Common myeloid progenitor, CD34-positive (primary cell): ENCODE measurements around the gene SPPL3.

Experiments used
- CTCF ChIA-PET: fragments of 350-600 bp; sonication (Branson Sonifier 250); formaldehyde crosslinking; loops from one replicate; lab custom pipeline; 2021; ENCODE audit warnings: antibody characterized with exemption; lab: Charles Lee
- POLR2A ChIA-PET: fragments of 350-600 bp; sonication (Branson Sonifier 250); formaldehyde crosslinking; loops from one replicate; lab custom pipeline; 2021; ENCODE audit warnings: antibody characterized with exemption; lab: Charles Lee
- DNase-seq, 3 donors: peaks; one replicate each; pipeline versions ENCODE4 v3.0.0 to v3.0.0-alpha.2; 2013
- H3K27ac ChIP-seq, 2 experiments: 1 replicate in 1 of 2; 2 replicates in 1 of 2; pipeline ENCODE4 v1.7.0; 2013; ENCODE audit warnings: inconsistent platforms in 2 of 2, low read length in 2 of 2, mild to moderate bottlenecking in 2 of 2, low read depth in 1 of 2, moderate library complexity in 1 of 2; ENCODE audit not compliant: severe bottlenecking in 2 of 2, insufficient read depth in 1 of 2, poor library complexity in 1 of 2
- H3K27me3 ChIP-seq, 5 experiments: replicated peaks in 2 of 5; 1 replicate in 3 of 5; 2 replicates in 2 of 5; pipeline versions ENCODE4 v1.6.1 to v1.7.0; 2013; ENCODE audit warnings: low read length in 4 of 5, mild to moderate bottlenecking in 2 of 5, moderate library complexity in 2 of 5, inconsistent platforms in 1 of 5; ENCODE audit not compliant: insufficient read depth in 5 of 5, control insufficient read depth in 4 of 5
- H3K36me3 ChIP-seq, 4 experiments: 1 replicate in 2 of 4; 2 replicates in 2 of 4; pipeline versions ENCODE4 v1.6.1 to v1.7.0; 2013; ENCODE audit warnings: low read length in 3 of 4, control low read depth in 1 of 4, mild to moderate bottlenecking in 1 of 4; ENCODE audit not compliant: control insufficient read depth in 4 of 4, insufficient read depth in 4 of 4
- H3K4me1 ChIP-seq, 4 experiments: 1 replicate in 3 of 4; 2 replicates in 1 of 4; pipeline versions ENCODE4 v1.6.1 to v1.7.1; 2013; ENCODE audit warnings: low read length in 3 of 4, mild to moderate bottlenecking in 3 of 4, control low read depth in 1 of 4, inconsistent platforms in 1 of 4, moderate library complexity in 1 of 4; ENCODE audit not compliant: control insufficient read depth in 4 of 4, insufficient read depth in 4 of 4; ENCODE audit errors: control extremely low read depth in 1 of 4
- H3K4me3 ChIP-seq, 7 experiments: 1 replicate in 4 of 7; 2 replicates in 3 of 7; pipeline versions ENCODE4 v1.5.1 to v1.7.0; 2013; ENCODE audit warnings: mild to moderate bottlenecking in 7 of 7, low read length in 6 of 7, moderate library complexity in 6 of 7, inconsistent platforms in 2 of 7, low read depth in 2 of 7, control low read depth in 1 of 7; ENCODE audit not compliant: insufficient read depth in 4 of 7, control insufficient read depth in 1 of 7; ENCODE audit errors: extremely low read depth in 1 of 7
- H3K9me3 ChIP-seq, 5 experiments: 1 replicate in 4 of 5; 2 replicates in 1 of 5; pipeline versions ENCODE4 v1.6.1 to v1.7.1; 2013; ENCODE audit warnings: low read length in 4 of 5, mild to moderate bottlenecking in 2 of 5, inconsistent platforms in 1 of 5, low read depth in 1 of 5, moderate library complexity in 1 of 5; ENCODE audit not compliant: control insufficient read depth in 4 of 5, insufficient read depth in 2 of 5; ENCODE audit errors: control extremely low read depth in 1 of 5
- WGBS: methylation state at CpG from one replicate; pipeline ENCODE4 v1.1.5; 2013; ENCODE audit not compliant: insufficient coverage; 5-methylcytosine and 5-hydroxymethylcytosine counted together

The SPPL3 gene

DNA sequence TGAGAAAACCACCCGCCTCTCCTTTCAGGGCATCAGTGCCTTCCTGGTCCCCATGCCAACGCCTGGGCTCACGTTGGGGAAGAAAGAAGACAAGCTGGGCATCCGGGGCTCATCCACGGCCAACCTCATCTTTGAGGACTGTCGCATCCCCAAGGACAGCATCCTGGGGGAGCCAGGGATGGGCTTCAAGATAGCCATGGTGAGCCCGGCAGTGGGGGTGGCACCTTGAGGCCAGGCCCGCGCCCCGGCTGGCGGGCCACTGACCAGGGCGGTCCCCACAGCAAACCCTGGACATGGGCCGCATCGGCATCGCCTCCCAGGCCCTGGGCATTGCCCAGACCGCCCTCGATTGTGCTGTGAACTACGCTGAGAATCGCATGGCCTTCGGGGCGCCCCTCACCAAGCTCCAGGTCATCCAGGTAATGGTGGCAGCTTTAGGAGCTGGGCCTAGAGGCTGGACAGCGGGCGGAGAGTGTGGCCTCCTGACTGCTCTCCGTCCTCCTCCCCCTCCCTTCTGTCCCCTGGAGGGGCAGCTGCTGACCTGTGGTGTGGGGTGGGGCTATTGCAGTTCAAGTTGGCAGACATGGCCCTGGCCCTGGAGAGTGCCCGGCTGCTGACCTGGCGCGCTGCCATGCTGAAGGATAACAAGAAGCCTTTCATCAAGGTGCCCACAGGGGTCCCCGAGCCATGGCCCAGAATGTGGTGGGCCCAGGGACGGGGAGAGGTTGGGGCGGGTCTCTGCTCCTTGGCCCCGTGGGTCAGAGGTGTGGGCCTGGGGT, 165.7 kb downstream of the SPPL3 start:
- ChIA-PET CTCF (interaction anchor here (0.8 kb wide), 1 partner anchor 9 kb away, joined by 3 read pairs; no protein-coding TSS in a partner anchor), POLR2A (interaction anchor here (0.5 kb wide), 1 partner anchor 103 kb away, joined by 3 read pairs; no protein-coding TSS in a partner anchor)
- Histone ChIP-seq H3K4me1 (no peaks in the 10 kb centered on the region), H3K4me3 (no peak overlapping the region), H3K27ac (no peak overlapping the region), H3K36me3 (peaks cover 0 to 28% (median 6%) of the 10 kb centered on the region in 4 experiments), H3K27me3 (no peaks in the 10 kb centered on the region), H3K9me3 (no peaks in the 10 kb centered on the region)
- WGBS = 97% methylated on average over 24 of the region's 31 CpGs
- DNase-seq = no peak

DNA sequence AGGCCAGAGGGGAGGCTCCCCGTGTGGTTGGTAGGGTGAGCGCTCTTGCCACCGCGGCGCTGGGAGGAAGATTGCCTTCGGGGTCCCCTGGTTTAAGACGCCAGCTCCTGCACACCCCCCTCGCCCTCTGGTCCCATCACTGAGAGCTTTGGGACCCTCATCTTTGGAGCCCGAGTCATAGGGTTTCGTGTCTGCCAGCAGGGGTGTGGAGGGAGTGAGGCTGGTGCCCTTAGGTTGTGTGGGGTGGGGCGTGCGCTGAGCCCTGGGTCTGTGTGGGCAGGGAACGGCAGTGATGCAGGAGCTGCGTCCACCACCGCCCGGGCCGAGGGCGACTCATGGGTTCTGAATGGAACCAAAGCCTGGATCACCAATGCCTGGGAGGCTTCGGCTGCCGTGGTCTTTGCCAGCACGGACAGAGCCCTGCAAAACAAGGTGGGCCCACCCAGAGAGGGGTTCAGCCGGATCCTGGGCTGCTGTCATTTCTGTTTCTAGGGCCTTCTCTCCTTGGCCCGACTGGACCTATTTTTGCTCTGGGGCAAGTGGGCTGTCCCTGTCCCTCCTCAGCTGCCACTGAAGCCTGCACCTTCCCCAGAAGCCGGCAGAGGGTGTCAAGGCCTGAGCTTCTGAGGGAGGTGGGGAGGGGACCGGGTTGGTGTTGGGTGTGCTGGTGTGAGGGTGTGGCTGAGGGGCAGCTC, 166.5 kb downstream of the SPPL3 start:
- WGBS = 95% methylated on average over 18 of the region's 25 CpGs
- no peaks in the 10 kb centered on the region for H3K4me1 ChIP-seq
- no peaks in the 10 kb centered on the region for H3K27me3 ChIP-seq
- ChIA-PET POLR2A (interaction anchor here (0.5 to 0.6 kb wide), 2 partner anchors 15 to 103 kb away, joined by 3 to 4 read pairs; no protein-coding TSS in a partner anchor), CTCF (no interaction called here)
- no peak overlapping the region for H3K27ac ChIP-seq
- DNase-seq = no peak
- H3K4me3 ChIP-seq = no peak overlapping the region
- H3K36me3 ChIP-seq = peaks cover 0 to 30% (median 6%) of the 10 kb centered on the region in 4 experiments
- H3K9me3 ChIP-seq = no peaks in the 10 kb centered on the region

DNA sequence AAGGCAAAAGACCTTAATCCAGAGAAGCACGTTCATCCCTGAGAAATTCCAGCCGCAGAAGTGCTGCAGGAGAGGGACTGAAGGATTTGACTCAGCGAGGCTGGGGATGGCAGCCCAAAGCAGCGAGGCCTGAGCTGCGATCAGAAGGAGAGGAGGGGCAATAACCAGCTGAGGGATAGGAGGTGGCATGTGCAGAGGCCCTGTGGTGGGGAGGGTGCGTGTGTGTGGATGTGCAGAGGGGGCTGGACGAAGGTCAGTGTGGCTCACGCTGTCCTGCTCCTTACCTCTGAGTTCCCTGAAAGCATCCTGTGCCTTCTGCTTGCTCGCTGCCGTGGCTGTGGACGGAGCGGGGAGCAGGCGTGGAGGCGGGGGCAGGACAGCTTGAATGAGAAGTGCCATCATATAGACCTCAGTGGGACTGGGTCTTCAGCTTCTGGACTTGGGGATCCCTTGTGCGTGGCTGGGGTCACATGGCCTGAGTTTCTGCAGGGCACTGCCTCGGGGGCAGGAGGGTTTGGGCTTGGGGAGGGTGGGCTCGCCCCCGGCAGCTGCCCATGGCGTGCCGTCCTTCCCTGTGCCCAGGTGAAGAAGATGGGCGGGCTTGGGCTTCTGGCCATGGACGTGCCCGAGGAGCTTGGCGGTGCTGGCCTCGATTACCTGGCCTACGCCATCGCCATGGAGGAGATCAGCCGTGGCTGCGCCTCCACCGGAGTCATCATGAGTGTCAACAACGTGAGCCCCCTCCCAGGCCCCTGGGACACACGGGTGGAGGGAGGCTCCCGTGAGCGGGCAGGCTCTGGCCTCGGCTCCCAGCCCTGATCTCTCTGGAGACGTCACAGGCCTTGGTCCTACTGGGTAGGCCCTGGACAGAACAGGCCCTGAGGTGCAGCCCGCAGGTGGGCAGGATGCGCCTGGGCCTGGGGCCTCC, 167.5 kb downstream of the SPPL3 start:
- WGBS = 97% methylated on average over 37 of the region's 38 CpGs
- peaks cover 0 to 30% (median 6%) of the 10 kb centered on the region in 4 experiments for H3K36me3 ChIP-seq
- no peaks in the 10 kb centered on the region for H3K4me1 ChIP-seq
- H3K9me3 ChIP-seq = no peaks in the 10 kb centered on the region
- POLR2A ChIA-PET = no interaction called here
- no peak overlapping the region for H3K4me3 ChIP-seq
- H3K27ac ChIP-seq = no peak overlapping the region
- no peak for DNase-seq
- CTCF ChIA-PET = interaction anchor here (0.5 kb wide), 1 partner anchor 169 kb away, joined by 3 read pairs; no protein-coding TSS in a partner anchor
- H3K27me3 ChIP-seq = no peaks in the 10 kb centered on the region

DNA sequence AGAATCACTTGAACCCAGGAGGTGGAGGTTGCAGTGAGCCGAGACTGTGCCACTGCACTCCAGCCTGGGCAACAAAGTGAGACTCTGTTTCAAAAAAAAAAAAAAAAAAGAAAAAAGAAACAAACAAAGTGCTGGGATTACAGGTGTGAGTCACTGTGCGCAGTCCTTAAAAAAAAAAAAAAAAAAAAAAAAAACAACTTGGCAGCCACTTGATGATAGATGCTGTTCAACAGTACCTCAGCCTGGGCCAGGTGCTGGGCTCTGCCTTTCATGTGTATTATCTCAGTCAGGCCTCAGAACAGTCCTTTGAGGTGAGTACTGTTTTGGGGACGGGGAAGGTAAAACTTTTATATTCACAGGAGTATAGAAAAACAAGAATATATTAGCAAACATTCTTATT, 169.0 kb downstream of the SPPL3 start:
- H3K9me3 ChIP-seq = no peaks in the 10 kb centered on the region
- no peaks in the 10 kb centered on the region for H3K4me1 ChIP-seq
- ChIA-PET CTCF (no interaction called here), POLR2A (interaction anchor here (0.7 kb wide), 1 partner anchor 129 kb away, joined by 5 read pairs; no protein-coding TSS in a partner anchor)
- H3K27ac ChIP-seq = no peak overlapping the region
- no peak for DNase-seq
- no peak overlapping the region for H3K4me3 ChIP-seq
- 83% methylated on average over 1 of the region's 3 CpGs for WGBS
- no peaks in the 10 kb centered on the region for H3K27me3 ChIP-seq
- peaks cover 0 to 40% (median 12%) of the 10 kb centered on the region in 4 experiments for H3K36me3 ChIP-seq

DNA sequence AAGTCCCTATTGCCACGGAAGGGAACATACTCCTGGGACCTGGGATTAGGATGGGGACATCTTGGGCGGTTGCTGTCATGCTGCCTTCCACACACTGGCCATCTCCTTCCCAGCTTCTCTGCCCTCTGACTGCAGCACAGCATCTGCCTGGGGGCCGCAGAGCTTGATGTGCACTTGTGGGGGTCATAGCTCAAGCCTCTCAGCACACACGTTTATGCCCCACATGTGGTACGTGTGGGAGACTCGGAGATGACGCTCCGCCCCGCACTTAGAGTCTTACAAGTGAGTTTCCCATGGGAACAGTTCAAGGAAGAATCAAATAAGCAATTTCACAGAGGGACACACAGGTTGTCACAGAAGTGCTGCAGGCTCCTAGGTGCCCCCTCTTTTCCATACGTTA, 169.9 kb downstream of the SPPL3 start:
- Histone ChIP-seq H3K36me3 (peaks cover 0 to 46% (median 13%) of the 10 kb centered on the region in 4 experiments), H3K4me1 (no peaks in the 10 kb centered on the region), H3K27me3 (no peaks in the 10 kb centered on the region), H3K4me3 (no peak overlapping the region), H3K27ac (no peak overlapping the region), H3K9me3 (no peaks in the 10 kb centered on the region)
- no peak for DNase-seq
- 97% methylated on average over 10 of the region's 10 CpGs for WGBS
- CTCF ChIA-PET = no interaction called here
- POLR2A ChIA-PET = no interaction called here

DNA sequence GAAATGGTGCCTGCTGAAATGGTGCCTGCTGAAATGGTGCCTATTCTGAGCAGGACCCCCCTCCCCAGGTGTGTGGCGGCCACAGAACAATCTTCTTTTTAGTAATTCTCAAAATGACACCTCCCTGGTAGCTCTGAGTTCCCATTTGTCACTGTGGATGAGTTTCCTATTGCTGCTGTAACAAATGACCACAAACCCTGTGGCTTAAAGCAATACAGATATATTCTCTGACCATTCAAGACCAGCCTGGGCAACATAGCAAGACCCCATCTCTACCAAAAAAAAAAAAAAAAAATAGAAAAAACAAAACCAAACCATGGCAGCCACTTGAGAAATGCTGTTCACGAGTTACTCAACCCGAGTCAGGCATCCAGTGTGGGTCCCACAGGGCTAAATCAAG, 170.6 kb downstream of the SPPL3 start:
- Histone ChIP-seq H3K4me3 (no peak overlapping the region), H3K36me3 (peaks cover 0 to 40% (median 15%) of the 10 kb centered on the region in 4 experiments), H3K4me1 (no peaks in the 10 kb centered on the region), H3K27ac (no peak overlapping the region), H3K27me3 (no peaks in the 10 kb centered on the region), H3K9me3 (no peaks in the 10 kb centered on the region)
- ChIA-PET POLR2A (interaction anchor here (0.6 kb wide), 1 partner anchor 54 kb away, joined by 3 read pairs; no protein-coding TSS in a partner anchor), CTCF (no interaction called here)
- DNase-seq = no peak
- 97% methylated on average over 3 of the region's 3 CpGs for WGBS
